GM19372 (cell line): Measurements from ENCODE around the gene UBR3.
A peak's percentile ranks its signal among the peaks of the same experiment; 100 is the strongest.

ENCODE experiments used
- ATAC-seq: cut with Tn5 transposase; IDR thresholded peaks from one replicate; pipeline ENCODE4 v1.9.1; 2021; ENCODE audit warnings: mild to moderate bottlenecking, low read depth, moderate library complexity; ENCODE audit not compliant: unreplicated experiment

The UBR3 gene

DNA sequence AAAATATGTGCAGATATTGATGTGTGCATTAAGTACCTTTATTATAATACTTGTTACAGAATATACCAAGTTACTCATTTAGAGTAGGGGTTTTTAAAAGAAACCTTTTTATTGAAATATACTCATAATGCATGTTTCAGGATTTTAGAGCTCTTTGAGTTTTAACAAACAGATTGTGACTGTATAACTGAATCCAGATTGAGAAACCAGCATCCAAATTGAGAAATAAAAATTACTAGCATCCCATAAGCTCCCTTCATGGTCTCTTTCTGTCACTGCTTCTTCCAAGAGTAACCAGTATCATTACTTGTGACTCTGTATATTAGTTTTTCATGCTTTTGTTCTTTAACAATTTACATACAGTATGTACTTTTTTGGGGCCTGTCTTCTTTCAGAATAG lies 156.9 kb downstream of the UBR3 start:
- no peak for ATAC-seq

DNA sequence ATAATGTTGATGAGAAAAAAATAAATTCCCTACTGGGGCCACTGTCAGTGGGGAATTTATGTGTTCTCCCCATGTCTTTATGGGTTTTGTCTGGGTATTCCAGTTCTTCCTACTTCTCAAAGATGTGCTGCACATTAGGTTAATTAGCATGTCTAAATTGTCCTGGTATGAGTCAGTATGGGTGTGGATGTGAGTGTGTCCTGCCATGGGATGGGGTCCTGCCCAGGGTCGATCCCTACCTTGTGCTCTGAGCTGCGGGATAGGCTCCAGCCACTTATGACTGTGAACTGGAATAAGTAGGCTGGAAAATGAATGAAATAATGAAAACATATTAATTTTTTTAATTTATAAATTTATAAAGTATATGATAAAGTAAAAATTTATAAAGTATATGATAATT lies 167.5 kb downstream of the UBR3 start:
- no peak for ATAC-seq

DNA sequence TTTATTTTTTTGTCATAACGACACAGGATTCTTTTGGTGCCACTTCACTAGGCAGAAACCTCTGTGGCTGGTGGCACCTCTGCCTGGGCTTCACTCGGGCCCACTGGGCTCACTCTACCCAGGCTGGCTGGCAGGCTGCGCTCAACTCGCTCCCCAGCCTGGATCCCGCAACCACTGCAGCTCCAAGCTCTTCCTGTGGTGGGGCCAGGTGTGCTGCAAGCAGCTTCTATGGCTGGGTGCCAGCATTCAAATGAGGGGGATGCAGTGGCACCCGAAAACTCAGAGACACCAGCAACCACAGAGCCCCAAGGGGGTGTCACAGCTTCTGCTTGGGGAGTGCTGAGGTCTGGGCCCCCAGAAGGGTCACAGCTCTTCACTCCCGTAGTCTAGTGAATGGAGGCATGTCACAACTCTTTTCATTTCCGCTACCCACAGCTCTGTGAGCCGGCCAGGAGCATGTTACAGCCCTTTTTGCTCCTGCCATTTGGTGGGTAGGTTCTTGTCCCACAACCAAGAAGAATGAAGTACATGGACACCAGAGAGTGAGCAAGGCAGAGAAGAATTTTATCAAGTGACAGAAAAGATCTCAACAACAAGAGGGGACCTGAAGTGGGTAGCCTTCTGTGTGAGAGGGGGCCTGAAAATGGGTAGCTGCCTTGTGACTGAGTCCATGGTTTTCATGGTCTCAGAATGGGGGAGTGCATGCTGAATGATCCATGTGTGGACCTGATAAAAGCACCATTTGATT lies 170.1 kb downstream of the UBR3 start:
- ATAC-seq: no peak

DNA sequence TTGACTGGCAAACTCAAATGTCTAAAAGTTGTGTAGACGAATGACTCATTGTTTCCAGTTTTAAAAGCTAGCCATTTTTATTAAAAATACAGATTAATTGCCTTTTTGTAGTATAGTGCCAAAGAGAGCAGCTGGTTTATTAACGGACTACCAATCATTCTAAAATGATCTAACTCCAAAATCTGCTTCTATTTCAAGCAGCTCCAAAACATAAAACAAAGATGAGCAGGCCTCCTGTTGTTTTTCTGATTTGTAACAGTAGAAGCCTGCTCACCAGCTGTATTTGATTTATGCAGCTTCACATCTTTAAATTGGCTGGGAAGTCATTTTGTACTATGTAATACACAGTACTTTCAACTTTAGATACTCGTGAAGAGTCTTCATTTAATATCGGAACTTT lies 171.8 kb downstream of the UBR3 start:
- ATAC-seq: no peak

DNA sequence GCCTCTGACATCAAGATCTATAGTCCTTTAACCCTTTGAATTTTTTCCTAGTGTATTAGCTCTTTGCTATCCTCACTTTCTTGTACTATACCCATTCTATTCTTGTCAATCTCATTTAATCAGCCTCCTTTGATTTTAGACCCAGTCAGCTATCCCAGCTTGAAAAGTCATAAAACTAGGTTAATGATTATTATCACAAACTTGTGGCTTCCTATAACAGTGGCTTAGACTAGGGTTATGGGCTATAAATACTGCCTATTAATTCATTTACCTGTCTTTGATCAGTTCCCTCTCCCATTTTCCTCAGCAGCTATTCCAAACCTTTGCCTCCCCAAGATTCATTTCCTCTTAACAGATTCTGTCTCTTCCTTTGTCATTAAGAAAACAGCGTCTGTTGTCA lies 174.8 kb downstream of the UBR3 start:
- no peak for ATAC-seq

DNA sequence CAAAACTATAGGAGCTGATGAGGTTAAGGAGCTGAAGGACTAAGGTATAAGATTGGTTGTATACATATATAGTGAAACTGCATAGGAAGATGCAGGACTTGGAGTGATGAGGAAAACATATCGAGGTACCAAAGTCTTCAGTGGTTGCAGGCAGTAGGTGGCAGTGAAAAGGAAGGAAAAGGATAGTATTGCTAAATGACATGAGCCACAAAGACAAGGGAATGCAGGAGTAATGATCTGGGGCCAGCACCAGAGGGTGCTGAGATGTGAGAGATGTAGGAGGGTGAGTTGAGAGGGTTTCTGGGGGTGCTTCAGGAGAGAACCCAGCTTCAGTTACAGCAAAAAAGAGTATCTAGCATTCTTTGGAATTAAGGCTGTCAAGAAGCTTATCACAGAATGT lies 178.4 kb downstream of the UBR3 start:
- ATAC-seq: no peak

DNA sequence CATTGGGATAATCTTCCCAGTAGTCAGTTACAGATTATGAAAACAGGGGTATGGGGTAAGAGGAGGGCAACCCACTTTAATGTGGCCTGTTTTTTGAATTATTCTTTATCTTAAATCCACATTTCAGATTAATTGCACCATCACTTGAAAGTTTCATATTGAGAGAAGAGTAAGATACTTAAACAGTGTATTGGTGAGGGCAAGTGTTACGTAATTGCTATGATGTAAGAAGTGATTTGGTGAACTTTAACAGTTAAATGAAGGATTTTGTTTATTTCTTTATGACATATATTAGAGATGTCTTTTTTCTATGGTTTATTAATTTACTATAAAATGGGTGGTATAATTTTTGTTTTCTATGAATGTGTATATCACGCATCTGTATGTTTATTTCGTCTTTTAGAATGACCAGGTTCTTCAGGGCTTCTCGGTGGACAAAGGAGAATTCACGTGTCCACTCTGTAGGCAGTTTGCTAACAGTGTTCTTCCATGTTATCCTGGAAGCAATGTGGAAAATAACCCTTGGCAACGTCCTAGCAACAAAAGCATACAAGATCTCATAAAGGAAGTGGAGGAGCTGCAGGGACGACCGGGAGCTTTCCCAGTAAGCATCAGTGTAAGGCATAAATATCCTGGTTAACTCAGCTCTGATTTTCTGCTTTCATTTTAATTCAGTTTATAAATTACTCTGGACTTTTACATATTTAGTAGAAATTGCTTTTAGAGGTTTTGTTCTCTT lies 179.5 kb downstream of the UBR3 start:
- no peak for ATAC-seq

DNA sequence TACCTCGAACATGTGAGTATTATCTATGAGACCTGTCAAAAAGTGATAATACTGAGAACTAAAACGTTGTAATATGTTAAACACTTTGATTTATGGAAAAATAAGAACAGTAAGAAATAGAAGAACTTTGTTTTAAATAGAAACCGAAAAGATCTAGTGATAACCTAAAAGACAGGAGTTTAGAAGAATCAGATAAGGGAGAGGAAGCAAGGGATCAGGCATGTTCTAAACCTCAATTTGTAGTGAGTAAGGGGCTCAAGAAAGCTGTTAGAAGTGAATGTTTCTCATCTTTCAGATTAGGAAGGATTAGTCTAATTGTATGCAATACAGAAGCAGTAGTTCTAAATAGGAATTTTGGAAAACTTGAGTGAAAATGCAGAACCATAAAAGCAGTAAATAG lies 182.0 kb downstream of the UBR3 start:
- ATAC-seq: no peak

DNA sequence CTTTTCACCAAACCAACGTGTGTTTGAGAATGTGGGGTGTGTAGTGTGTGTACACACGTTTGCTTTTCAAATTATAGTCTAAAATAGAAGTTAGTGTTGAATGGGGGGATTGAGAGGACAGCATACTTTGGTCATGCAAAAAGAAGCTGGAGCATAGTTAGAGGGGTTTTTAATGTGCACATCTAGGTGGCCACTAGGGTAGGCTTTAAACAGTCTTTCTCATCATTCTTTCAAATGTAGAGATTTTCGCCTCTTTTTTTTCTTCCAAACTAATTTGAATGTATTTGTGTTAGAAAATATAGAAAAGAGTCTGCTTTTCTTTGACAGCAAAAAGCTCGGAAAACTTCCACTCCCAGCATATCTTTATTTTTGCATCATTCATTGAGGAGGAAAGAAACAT lies 185.5 kb downstream of the UBR3 start:
- ATAC-seq: no peak

DNA sequence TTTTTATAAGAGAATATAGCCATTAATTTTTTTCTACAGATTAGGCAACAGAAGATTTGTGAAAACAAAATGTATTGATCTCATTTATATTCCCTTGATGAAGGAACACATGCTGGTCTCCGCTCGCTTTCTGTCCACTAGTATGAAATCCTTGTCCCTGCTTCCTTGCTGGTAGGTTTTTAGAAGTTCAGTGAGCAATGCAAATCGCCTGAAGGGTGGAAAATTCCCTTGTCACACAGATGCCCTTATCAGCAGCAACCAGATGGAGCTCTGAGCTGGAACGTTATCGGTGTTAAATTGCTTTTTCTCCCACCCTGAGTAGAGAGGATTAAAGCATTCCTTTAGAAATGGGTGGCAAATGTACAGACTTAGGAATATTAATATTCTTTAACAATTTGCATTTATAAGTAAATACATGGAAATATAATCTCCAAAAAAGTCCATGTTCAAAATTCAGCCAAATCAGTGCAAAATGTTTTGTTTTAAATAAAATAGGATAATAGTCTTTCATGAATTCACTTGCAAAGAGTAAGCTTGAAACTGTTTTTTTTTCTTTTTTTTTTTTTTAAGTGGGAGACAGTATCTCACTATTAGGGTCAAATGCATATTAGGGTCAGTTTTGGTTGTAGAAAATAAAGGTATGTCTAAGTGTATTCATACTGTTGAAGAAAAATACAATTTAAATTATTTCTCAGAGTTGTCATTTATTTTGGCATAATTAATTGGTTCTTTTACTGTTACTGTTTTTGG lies 186.7 kb downstream of the UBR3 start:
- ATAC-seq: no peak

DNA sequence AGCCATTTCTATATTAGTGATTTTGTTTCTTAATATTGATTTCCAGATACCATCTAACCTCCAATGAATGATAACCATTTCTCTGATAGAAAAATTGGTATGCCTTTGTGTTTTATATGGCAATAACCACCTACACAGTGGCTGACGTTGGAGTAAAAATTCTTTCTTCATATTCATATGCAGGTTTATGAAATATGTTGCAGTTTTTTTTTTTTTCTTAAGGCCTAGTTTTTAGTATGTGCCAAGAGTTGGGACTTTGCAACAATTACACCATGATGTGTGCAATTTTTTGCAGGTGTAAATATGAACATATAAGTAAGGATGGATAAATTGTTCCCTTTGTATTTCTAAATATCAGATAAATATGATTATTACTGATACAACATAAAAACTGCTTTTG lies 187.5 kb downstream of the UBR3 start:
- no peak for ATAC-seq

DNA sequence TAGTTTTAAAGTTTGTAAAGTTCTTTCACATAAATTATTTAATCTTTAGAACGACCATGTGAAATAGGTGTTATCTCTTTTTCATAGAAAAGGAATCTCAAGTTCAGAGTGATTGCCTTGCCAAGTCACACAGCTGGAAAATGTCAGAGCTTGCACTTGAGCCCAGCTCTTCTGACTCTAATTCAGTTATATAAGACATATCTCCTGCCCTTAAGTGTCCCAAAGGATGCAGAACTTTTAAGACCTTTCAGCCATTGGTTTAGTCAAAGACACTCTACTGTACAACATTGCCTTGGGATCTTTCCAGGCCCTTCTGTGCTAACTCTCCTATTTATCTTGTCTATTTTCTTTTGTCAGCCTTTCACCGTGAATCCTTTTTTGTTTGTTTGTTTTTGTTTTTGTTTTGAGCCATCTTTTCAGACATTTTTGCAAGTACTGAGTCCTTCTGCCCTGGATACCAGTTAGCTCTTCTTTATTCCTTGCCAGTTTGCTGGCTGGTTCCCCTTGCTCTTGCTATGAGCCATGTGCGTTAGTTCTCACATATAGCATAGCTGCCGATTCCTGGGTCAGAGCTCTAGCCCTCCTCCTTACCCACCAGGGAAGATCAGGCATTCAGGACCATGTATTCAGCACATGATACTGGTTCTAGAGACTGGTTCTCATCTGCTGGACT lies 190.7 kb downstream of the UBR3 start:
- no peak for ATAC-seq

DNA sequence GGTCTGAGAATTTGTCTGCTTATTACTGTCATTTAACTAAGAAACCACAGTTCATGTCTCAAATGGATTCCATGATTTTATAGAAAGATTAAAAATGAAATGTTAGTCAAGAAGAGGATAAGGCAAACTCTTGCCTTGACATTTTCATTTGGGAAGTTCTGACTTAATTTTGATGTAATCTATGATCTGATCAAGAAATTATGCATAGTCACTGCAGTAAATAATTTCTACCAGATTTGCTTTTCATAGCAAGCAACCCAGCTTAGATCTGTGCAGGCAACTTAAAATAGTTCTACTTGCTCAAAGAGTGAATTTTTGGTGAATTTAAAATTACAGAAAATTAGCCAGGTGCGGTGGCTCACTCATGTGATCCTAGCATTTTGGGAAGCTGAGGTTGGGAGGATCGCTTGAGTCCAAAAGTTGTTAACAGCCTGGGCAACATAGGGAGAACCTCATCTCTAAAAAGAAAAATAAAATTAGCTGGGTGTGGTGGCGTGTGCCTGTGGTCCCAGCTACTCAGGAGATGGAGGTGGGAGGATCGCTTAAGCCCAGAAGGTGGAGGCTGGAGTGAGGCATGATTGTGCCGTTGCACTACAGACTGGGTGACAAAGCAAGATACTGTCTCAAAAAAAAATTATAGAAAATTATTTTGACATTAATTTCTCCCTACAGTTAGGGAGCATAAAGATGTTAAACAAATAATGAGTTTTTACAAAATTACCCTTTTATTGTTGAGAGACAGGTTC lies 192.0 kb downstream of the UBR3 start:
- ATAC-seq: no peak

DNA sequence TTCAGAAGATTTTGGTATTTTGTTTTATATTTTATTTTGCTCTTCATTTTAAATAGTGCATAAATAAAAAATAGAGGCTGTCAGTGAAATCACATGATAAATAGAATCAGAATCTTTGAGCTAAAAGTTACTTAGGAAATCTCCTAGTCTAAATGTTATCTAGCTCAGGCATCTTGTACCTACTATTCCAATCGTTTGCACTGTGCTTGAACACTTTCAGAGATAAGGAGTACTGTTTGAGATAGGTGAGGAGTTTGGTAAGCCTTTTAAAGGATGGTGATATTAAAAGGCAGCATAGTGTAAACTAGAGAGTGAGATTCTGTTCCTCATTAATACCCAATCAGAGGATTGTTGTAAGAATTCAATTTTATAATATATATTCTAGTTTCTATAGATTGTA lies 193.5 kb downstream of the UBR3 start:
- ATAC-seq: no peak

DNA sequence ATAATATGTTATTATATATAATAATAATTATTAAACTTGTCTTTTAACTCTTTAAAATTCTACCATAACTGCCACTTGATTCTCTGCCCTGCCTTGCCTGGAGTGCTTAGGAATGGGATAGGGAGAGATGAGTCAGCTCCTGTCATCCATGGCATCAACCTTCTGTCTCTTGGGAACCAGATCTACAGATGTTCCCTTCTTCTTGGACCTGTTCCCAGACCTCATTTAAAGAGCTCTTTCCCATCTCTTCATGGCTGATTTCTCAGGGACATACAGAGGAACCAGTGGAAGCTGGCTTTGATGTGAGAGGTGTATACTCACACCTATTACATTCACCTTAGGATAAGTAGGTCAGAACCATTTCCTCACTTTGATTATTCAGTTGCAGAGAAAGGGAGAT lies 195.4 kb downstream of the UBR3 start:
- ATAC-seq: no peak

DNA sequence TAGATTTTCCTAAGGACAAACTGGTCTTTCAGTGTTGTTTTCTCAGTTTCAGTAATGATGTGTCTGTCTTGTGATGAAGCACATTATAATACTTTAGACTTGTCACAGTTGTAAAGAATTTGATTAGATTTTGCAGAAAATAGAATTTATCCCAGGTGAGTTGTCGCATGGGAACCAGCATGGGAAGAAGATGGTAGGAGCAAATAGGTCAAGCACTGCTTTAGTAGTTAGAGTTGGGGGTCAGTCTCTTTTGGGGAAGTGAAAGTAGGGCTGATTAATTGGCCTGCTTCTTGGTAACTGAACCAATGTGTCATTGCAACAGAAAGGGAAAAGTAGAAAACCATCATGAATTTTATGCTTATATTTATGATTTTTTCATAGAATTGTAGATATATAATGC lies 197.5 kb downstream of the UBR3 start:
- peak; percentile 78 for ATAC-seq

DNA sequence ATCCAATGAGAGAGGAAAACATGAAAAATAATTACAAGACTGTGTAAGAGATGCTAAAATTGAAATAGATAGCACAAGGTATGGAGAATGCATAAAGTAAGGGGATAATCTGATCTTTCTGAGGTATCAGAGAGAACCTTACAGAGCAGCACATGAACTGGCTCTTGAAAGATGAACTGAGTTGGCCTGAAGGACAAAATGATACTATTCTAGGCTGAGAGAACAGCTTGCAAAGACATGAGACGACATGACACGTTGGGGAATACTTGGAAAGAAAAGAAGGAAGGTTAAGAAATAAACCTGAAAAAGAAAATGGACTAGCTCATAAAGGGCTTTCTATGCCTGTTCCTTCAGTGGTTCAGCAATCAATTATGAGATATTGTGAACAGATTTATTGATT lies 198.0 kb downstream of the UBR3 start:
- no peak for ATAC-seq

DNA sequence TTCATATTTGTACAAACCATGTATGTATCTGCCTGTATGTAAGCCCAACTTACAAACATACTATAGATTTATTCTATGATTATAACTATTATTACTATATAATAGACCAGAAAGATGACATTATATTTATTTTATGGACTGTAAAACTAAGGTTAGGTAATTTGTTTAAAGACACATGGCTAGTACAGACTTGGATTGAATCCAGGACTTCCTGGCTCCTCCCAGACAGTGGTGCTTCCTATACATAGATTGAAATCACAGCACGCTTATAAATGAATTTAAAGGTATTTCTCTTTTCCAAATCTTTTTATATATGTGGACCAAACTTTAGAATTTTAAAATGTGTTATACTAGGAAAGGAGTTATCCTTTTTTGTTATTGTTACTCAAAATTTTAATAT lies 199.1 kb downstream of the UBR3 start:
- no peak for ATAC-seq

DNA sequence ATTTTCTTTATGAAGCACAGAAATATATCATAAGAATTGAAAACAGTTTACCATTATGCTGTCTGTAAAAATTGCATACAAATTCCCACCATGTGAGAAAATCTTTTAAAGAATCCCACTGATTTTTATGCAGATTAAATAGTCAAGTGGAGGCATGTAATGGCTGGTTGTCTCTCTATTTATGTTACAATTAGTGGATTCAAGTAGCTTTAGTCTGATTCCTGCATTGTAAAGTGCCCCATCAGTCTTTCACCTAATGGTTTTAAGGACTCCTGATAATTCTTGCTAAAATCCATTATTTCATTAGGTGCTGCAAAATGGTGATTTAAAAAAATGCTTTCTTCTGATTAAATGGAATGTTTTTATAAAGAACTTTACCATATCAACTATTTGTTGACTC lies 202.3 kb downstream of the UBR3 start:
- ATAC-seq: no peak

DNA sequence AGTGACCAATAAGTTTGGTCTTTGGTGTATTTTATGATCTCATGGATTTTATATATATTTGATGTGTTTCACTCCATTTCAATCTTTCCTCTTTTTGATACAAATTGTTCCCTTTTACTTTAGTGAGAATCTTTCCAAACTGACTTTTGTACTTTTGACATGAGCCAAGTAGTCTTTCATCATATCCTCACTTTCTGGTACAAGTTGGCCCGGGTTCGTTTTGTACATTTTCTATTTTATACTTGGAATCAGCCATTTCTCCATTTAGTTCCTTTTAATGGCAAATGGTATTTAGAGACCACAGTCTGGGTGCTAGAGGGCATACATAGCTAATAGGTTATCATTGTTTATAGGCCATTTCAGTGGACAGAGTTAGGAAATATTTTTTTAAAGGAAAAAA lies 202.8 kb downstream of the UBR3 start:
- ATAC-seq: no peak
